DOHH2 (cell line): ENCODE data around the gene UMODL1.

Source experiments
- H3F3A ChIP-seq: fragments of 200-600 bp; sonication (generic), shearing (Covaris generic); 2 replicates; pipeline ENCODE4 v1.6.0; 2016; ENCODE audit warnings: antibody characterized with exemption, mild to moderate bottlenecking; ENCODE audit not compliant: control insufficient read depth, insufficient read depth
- H3K27ac ChIP-seq: fragments of 200-600 bp; sonication (generic); 2 replicates; pipeline ENCODE4 v1.5.1; 2014; ENCODE audit warnings: low read depth, mild to moderate bottlenecking, low read length, moderate library complexity
- H3K27me3 ChIP-seq: fragments of 200-600 bp; sonication (generic); 2 replicates; pipeline ENCODE4 v1.6.1; 2014; ENCODE audit warnings: mild to moderate bottlenecking, low read length, mixed read lengths; ENCODE audit not compliant: control insufficient read depth
- H3K36me3 ChIP-seq: fragments of 200-600 bp; sonication (generic); 2 replicates; pipeline ENCODE4 v1.6.1; 2014; ENCODE audit warnings: mild to moderate bottlenecking, low read length, moderate library complexity, mixed read lengths; ENCODE audit not compliant: control insufficient read depth
- H3K4me1 ChIP-seq: fragments of 200-600 bp; sonication (generic); 2 replicates; pipeline ENCODE4 v1.6.1; 2014; ENCODE audit warnings: mild to moderate bottlenecking, low read length, mixed read lengths; ENCODE audit not compliant: control insufficient read depth
- H3K4me2 ChIP-seq: fragments of 200-600 bp; sonication (generic); 2 replicates; pipeline ENCODE4 v1.6.0; 2014; ENCODE audit warnings: mild to moderate bottlenecking, low read length, moderate library complexity
- H3K4me3 ChIP-seq: fragments of 200-600 bp; sonication (generic); 2 replicates; pipeline ENCODE4 v1.5.1; 2014; ENCODE audit warnings: mild to moderate bottlenecking, low read length, mixed read lengths
- H3K79me2 ChIP-seq: fragments of 200-600 bp; sonication (generic); 2 replicates; pipeline ENCODE4 v1.6.1; 2014; ENCODE audit warnings: mild to moderate bottlenecking, low read length, mixed read lengths; ENCODE audit not compliant: control insufficient read depth
- H3K9me2 ChIP-seq: fragments of 200-600 bp; sonication (generic); replicated peaks from 2 replicates; pipeline ENCODE4 v1.6.1; 2014; ENCODE audit warnings: mild to moderate bottlenecking, low read length, mixed read lengths; ENCODE audit not compliant: control insufficient read depth
- H3K9me3 ChIP-seq: fragments of 200-600 bp; sonication (generic); 2 replicates; pipeline ENCODE4 v1.6.1; 2014; ENCODE audit warnings: antibody characterized with exemption, low read length, mixed read lengths; ENCODE audit not compliant: control insufficient read depth, insufficient read depth
- H4K20me1 ChIP-seq: fragments of 200-600 bp; sonication (generic); 2 replicates; pipeline ENCODE4 v1.6.0; 2014; ENCODE audit warnings: low read depth, mild to moderate bottlenecking, antibody characterized with exemption, low read length, moderate library complexity; ENCODE audit not compliant: control insufficient read depth, insufficient read depth
- EZH2phosphoT487 ChIP-seq: fragments of 200-600 bp; sonication (generic); IDR thresholded peaks from 2 replicates; pipeline ENCODE4 v1.6.1; 2017; ENCODE audit warnings: borderline replicate concordance, mild to moderate bottlenecking, antibody characterized with exemption, low read length, moderate library complexity, mixed read lengths
- TF ChIP-seq, protein P1 (sequence below): fragments of 200-600 bp; sonication (generic); IDR thresholded peaks from one replicate; pipeline ENCODE4 v1.5.1; 2014; ENCODE audit warnings: antibody characterized with exemption, mild to moderate bottlenecking, low read depth, low read length; ENCODE audit not compliant: poor library complexity, severe bottlenecking

The UMODL1 gene

DNA sequence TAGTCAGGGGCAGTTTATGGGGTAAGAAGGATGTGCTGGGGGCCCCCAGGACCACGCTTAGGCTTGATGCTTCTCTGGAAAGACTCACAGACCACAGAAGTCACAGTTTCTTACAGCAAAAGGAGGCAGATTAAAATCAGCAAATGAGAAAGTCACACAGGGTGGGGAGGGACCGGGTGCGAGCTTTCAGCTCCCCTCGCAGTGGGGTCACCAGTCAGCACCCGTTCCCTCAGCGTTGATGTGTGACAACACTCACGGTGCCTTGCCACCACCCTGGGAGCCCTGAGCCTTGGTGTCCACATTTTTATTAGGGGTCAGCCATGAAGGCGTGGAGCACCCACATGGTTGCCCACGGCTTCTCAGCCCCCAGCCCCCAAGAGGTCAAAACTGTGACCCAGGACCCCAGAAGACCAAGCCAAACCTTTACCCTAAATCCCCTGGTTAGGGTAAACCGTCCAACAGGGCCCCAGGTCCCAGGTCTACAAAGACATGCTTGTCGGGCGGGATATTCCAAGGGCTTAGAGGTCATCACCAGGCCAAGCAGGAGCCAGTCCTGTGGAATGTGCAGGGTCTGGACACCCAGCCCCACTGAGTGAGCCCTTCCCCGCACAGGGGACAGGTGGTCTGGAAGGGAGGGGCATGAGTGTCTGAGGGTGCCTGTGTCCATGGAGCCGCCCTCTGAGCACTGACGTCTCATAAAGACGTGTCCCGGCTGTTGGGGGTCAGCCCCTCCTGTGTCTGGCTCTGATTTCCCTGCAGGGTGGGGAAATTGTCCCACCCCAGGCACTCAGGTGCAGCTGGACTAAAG, 83.3 kb downstream of the UMODL1 start:
- H3F3A ChIP-seq: no peaks in the 10 kb centered on the region
- H3K4me1 ChIP-seq: no peaks in the 10 kb centered on the region
- no peak overlapping the region for H3K27ac ChIP-seq
- H3K4me2 ChIP-seq: no peak overlapping the region
- H3K9me3 ChIP-seq: no peaks in the 10 kb centered on the region
- H3K9me2 ChIP-seq: no peaks in the 10 kb centered on the region
- H4K20me1 ChIP-seq: no peaks in the 10 kb centered on the region
- H3K4me3 ChIP-seq: no peak overlapping the region
- TF ChIP-seq, protein P1, sequence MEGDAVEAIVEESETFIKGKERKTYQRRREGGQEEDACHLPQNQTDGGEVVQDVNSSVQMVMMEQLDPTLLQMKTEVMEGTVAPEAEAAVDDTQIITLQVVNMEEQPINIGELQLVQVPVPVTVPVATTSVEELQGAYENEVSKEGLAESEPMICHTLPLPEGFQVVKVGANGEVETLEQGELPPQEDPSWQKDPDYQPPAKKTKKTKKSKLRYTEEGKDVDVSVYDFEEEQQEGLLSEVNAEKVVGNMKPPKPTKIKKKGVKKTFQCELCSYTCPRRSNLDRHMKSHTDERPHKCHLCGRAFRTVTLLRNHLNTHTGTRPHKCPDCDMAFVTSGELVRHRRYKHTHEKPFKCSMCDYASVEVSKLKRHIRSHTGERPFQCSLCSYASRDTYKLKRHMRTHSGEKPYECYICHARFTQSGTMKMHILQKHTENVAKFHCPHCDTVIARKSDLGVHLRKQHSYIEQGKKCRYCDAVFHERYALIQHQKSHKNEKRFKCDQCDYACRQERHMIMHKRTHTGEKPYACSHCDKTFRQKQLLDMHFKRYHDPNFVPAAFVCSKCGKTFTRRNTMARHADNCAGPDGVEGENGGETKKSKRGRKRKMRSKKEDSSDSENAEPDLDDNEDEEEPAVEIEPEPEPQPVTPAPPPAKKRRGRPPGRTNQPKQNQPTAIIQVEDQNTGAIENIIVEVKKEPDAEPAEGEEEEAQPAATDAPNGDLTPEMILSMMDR: no peak
- no peak for TF ChIP-seq EZH2phosphoT487
- H3K27me3 ChIP-seq: peaks cover 17% of the 10 kb centered on the region
- no peaks in the 10 kb centered on the region for H3K79me2 ChIP-seq
- no peaks in the 10 kb centered on the region for H3K36me3 ChIP-seq

DNA sequence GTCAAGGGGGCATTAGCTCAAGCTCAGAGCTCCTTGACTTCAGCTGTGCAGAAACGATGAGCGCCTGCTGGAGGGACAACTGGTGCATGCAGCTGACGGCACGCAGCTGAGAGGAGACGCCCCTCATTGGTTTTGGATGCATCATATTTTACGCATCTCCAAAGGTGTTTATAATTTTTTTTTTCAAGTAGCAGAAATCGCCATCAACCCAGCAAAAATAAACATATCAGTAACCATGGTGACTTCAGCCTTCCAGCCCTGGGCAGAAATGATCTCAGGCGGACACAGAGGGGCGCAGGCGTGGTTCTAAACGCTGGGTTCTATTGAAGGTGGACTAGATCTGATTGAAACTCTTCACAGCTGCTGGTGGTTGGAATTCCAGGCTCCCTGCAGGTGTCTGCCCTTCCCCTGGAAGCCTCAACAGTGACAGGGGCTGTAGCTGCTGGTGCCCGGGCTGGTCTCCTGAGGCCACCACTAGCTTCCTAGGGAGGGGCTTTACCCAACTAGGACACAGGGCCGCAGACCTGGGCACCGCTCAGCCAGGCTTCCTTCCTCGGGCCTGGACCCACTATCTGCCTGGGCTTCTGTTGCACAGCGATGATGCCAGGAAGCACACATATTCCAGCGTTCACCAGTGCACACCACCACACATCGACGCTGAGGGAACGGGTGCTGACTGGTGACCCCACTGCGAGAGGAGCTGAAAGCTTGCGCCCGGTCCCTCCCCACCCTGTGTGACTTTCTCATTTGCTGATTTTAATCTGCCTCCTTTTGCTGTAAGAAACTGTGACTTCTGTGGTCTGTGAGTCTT, 84.1 kb downstream of the UMODL1 start:
- no peak overlapping the region for H3K27ac ChIP-seq
- H3K79me2 ChIP-seq: no peaks in the 10 kb centered on the region
- H3K36me3 ChIP-seq: no peaks in the 10 kb centered on the region
- H3K9me2 ChIP-seq: no peaks in the 10 kb centered on the region
- no peaks in the 10 kb centered on the region for H4K20me1 ChIP-seq
- no peaks in the 10 kb centered on the region for H3K4me1 ChIP-seq
- no peaks in the 10 kb centered on the region for H3K9me3 ChIP-seq
- peaks cover 17% of the 10 kb centered on the region for H3K27me3 ChIP-seq
- TF ChIP-seq EZH2phosphoT487: no peak
- TF ChIP-seq, protein P1: no peak
- no peak overlapping the region for H3K4me2 ChIP-seq
- H3F3A ChIP-seq: no peaks in the 10 kb centered on the region
- no peak overlapping the region for H3K4me3 ChIP-seq

DNA sequence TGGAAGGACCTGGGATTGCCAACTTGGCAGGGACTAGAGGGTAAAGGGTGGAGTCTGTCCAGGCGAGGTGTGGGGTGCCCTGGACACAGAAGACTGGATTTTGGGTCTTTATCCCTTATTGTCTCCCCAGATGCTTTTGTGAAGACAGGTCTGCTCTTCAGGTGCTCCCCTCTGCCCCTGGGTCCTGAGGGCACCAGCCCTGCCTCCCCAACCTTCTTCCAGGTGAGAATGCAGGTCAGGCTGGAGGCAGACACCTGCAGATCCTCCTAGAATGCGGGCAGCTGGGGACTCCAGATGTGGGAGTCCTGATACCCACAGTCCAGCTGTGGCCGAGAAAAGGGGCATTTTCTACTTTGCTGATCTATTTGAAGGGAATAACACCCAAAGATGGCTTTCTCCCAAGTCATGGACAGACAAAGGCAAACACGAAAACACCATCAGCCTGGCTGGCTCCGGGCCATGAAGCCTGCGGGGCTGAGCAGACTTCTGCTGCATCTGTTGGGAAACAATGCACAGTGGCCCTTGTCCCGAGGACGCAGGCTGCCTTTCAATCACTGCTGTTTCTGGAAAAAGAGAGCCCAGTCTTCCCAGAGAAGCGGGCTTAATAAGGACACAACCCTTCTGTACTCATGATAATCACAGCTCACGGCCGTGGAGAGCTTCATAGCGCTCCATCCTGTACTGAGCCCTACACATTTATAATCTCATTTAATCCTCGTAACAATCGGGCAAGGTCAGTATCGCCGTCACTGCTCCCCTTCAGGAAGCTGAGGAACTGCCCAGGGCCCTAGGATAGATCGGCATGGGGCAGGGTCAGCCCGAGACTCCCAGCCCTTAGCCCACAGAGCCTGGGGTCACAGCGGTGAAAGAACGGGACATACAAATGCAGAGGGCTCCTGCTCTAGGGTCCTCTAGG, 85.8 kb downstream of the UMODL1 start:
- Histone ChIP-seq H3K27ac (no peak overlapping the region), H3K27me3 (peaks cover 17% of the 10 kb centered on the region)

More for the DNA sequence above, 85.8 kb downstream of the UMODL1 start:
- no peaks in the 10 kb centered on the region for H3K9me2 ChIP-seq
- no peak overlapping the region for H3K4me3 ChIP-seq
- no peak overlapping the region for H3K4me2 ChIP-seq
- TF ChIP-seq, protein P1: no peak
- TF ChIP-seq EZH2phosphoT487: no peak
- no peaks in the 10 kb centered on the region for H3K9me3 ChIP-seq
- H3F3A ChIP-seq: no peaks in the 10 kb centered on the region
- no peaks in the 10 kb centered on the region for H4K20me1 ChIP-seq
- peaks cover 7% of the 10 kb centered on the region for H3K4me1 ChIP-seq
- H3K36me3 ChIP-seq: no peaks in the 10 kb centered on the region
- H3K79me2 ChIP-seq: no peaks in the 10 kb centered on the region
